22Rv1 (cell line): Measurements from ENCODE around the gene PDK4.

ENCODE experiments used
- H3K27ac ChIP-seq: fragments of 450-650 bp; 2 replicates; pipeline ENCODE4 v1.5.1; 2017
- ZFX ChIP-seq: fragments of 450-650 bp; IDR thresholded peaks from 2 replicates; pipeline ENCODE4 v1.6.1; 2017; ENCODE audit warnings: antibody characterized with exemption, borderline replicate concordance
- TF ChIP-seq, protein P1 (sequence below): fragments of 450-650 bp; IDR thresholded peaks from 2 replicates; pipeline ENCODE4 v1.5.1; 2017; ENCODE audit warnings: mild to moderate bottlenecking

Gene PDK4

GRCh38 chr7:95602421-95602820 is 6.1 kb upstream of the PDK4 start:
- H3K27ac ChIP-seq = no peak overlapping the region
- TF ChIP-seq, protein P1, sequence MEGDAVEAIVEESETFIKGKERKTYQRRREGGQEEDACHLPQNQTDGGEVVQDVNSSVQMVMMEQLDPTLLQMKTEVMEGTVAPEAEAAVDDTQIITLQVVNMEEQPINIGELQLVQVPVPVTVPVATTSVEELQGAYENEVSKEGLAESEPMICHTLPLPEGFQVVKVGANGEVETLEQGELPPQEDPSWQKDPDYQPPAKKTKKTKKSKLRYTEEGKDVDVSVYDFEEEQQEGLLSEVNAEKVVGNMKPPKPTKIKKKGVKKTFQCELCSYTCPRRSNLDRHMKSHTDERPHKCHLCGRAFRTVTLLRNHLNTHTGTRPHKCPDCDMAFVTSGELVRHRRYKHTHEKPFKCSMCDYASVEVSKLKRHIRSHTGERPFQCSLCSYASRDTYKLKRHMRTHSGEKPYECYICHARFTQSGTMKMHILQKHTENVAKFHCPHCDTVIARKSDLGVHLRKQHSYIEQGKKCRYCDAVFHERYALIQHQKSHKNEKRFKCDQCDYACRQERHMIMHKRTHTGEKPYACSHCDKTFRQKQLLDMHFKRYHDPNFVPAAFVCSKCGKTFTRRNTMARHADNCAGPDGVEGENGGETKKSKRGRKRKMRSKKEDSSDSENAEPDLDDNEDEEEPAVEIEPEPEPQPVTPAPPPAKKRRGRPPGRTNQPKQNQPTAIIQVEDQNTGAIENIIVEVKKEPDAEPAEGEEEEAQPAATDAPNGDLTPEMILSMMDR = no peak
- TF ChIP-seq ZFX = no peak

DNA sequence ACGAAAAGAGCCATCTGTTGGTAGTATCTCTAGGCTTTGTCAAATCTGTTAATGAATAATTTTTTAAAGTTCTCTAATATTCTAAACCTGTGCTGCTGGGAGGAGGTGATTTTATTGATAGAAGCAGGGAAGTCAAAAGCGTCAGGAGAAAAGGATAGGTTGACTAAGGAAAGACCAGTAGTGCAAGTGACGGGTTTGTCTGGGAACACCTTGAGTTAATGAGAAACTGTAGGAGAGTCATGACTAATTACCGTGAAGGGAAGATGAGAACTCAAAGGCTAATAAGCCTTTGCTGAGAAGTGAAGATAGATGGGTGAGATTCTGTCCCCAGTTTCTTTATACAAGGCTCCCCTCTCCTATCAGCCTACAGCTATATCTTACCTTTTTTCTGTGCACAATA is 5.0 kb upstream of the PDK4 start:
- H3K27ac ChIP-seq = no peak overlapping the region

DNA sequence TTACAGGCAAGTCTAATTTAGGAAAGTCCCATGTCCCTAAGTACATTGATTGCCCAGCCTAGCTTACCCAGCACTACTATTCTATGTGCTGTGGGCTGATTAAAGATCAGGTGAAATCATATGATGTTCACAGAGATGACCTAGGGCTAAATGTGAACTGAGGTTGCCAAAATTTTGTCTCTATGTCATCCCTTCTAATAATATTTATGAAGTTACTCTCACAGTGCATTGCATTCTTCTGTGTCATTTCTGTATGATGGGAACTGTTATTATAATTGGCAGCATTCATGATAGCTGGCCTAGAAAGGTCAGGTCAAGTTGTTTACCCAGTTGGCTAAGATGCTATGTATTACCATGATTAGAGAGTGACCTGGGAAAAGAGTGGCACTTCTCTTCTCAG is 2.8 kb upstream of the PDK4 start:
- no peak overlapping the region for H3K27ac ChIP-seq
- TF ChIP-seq, protein P1 = no peak
- TF ChIP-seq ZFX = no peak

More for the DNA sequence above, 5.0 kb upstream of the PDK4 start:
- no peak for TF ChIP-seq ZFX
- TF ChIP-seq, protein P1 = no peak

DNA sequence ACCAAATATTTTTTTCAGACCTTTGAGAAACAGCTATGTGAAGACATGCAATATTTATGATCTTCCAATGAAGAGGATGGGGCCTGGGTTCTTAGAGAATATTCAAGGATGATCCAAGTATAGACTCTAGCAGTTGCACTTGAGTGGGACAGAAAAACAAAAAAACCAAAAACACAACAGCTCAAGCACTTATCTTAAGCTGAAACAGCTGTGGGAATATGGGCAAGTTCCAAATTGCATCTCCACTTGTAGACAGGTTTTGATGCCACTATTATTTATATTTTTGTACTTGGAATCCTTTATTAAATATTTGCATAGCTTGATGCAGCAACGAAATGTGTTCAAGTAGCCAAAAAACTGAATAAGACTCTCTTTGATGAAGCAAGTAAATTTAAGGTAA is 2.2 kb upstream of the PDK4 start:
- no peak overlapping the region for H3K27ac ChIP-seq
- TF ChIP-seq, protein P1 = no peak
- no peak for TF ChIP-seq ZFX

- peak overlapping the region; percentile 36 for H3K27ac ChIP-seq
- TF ChIP-seq, protein P1 = no peak
- TF ChIP-seq ZFX = no peak
These were observed 544 bp downstream of the PDK4 start for GRCh38 chr7:95595746-95596197.

DNA sequence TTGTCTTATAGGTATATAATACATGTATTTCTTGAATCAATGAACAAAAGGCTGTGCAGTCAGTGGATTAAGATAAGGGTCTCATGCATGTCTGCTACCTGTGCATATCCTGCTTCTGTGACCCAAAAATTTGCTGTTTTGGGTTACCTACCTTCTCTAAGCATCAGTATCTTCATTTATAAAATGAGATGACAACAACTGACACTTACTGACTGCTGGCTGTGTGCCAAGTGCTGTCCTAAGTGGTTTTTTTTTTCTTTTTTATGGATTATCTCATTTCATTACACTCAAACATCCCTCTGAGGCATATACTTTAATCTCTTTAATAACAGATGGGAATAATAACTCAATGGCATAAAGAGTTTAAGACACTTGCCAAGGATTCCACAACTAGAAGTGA is 2.1 kb downstream of the PDK4 start:
- TF ChIP-seq, protein P1 = no peak
- no peak for TF ChIP-seq ZFX
- no peak overlapping the region for H3K27ac ChIP-seq

DNA sequence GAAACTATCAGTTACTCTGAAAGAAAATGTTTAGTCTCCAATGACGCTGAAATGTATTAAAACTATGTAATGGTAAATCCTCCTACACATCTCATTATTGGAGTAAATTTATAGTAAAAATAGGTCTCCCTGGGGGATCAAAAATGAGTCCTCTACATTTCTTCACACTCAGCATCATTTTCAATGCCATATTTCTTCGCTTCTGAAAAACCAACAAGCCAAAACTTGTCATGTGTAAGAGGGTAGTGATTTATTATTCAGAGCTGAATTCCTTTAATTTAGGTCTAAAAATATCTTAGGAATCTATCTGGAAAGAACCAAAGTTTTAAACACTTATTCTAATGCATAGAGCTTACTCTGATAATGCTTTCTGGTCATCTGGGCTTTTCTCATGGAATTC is 3.0 kb downstream of the PDK4 start:
- H3K27ac ChIP-seq = no peak overlapping the region
- no peak for TF ChIP-seq ZFX
- TF ChIP-seq, protein P1 = no peak
